HUES64 (cell line): ENCODE results near the gene IFNG-AS1.

ENCODE experiments used
- H3K27ac ChIP-seq: 2 replicates; pipeline ENCODE4 v1.7.0; 2013; ENCODE audit warnings: low read depth, low read length, inconsistent platforms
- H3K27me3 ChIP-seq: 2 replicates; pipeline ENCODE4 v1.6.1; 2013; ENCODE audit warnings: mild to moderate bottlenecking, low read length; ENCODE audit not compliant: insufficient read depth
- H3K36me3 ChIP-seq: 2 replicates; pipeline ENCODE4 v1.6.1; 2013; ENCODE audit warnings: mild to moderate bottlenecking, low read length; ENCODE audit not compliant: insufficient read depth
- H3K4me1 ChIP-seq: 2 replicates; pipeline ENCODE4 v1.6.1; 2013; ENCODE audit warnings: mild to moderate bottlenecking, low read length, moderate library complexity; ENCODE audit not compliant: insufficient read depth
- H3K4me3 ChIP-seq: 2 replicates; pipeline ENCODE4 v1.5.1; 2013; ENCODE audit warnings: mild to moderate bottlenecking, low read length, moderate library complexity
- H3K9ac ChIP-seq: 2 replicates; pipeline ENCODE4 v1.6.1; 2013; ENCODE audit warnings: mild to moderate bottlenecking, low read depth, low read length
- H3K9me3 ChIP-seq: 2 replicates; pipeline ENCODE4 v1.6.1; 2013; ENCODE audit warnings: low read depth, low read length; ENCODE audit not compliant: insufficient read depth
- WGBS: fragments of 150-250, 120-280 bp; methylation state at CpG from one replicate; pipeline ENCODE4 v1.1.7; 2013; ENCODE audit warnings: missing lambda C conversion rate; 5-methylcytosine and 5-hydroxymethylcytosine counted together

Gene IFNG-AS1

GRCh38 chr12:68037616-68038255 is 48.5 kb downstream of the IFNG-AS1 start:
- no peaks in the 10 kb centered on the region for H3K27me3 ChIP-seq
- H3K27ac ChIP-seq = no peak overlapping the region
- H3K9ac ChIP-seq = no peak overlapping the region
- H3K9me3 ChIP-seq = no peaks in the 10 kb centered on the region
- no peaks in the 10 kb centered on the region for H3K4me1 ChIP-seq
- no peak overlapping the region for H3K4me3 ChIP-seq
- no peaks in the 10 kb centered on the region for H3K36me3 ChIP-seq

GRCh38 chr12:68038650-68039049 is 49.4 kb downstream of the IFNG-AS1 start:
- Histone ChIP-seq H3K4me3 (no peak overlapping the region), H3K9me3 (no peaks in the 10 kb centered on the region), H3K9ac (no peak overlapping the region), H3K36me3 (no peaks in the 10 kb centered on the region), H3K27ac (no peak overlapping the region), H3K27me3 (no peaks in the 10 kb centered on the region), H3K4me1 (no peaks in the 10 kb centered on the region)
- 94% methylated on average over 3 of the region's 3 CpGs for WGBS

- 38% methylated on average over 6 of the region's 6 CpGs for WGBS
- Histone ChIP-seq H3K36me3 (no peaks in the 10 kb centered on the region), H3K9ac (no peak overlapping the region), H3K27me3 (no peaks in the 10 kb centered on the region), H3K4me1 (no peaks in the 10 kb centered on the region), H3K9me3 (no peaks in the 10 kb centered on the region), H3K4me3 (no peak overlapping the region), H3K27ac (no peak overlapping the region)
Observed at GRCh38 chr12:68040450-68041075, 51.3 kb downstream of the IFNG-AS1 start.

DNA sequence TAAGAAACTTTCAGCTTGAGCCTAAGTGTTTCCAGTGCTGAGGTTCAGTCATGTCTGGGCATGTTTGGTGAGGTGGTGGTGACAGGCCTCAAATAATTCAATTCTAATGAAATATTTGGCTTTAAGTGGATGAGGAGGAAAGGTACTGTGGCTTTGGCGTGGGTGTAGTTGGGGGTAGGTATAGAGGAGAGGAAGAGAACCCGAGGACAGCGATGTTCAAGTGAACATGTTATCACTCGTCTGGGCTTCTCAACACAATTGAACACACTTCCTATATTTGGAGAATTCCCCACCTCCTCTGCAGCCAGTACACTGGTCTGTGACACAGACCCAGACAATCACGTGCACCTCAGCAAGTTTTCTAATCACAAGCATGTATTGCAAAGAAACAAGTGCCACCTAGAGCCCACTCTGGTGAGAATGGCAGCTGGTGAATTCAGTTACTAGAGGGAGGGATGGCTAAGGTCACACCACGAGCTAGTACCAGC is 53.0 kb downstream of the IFNG-AS1 start:
- Histone ChIP-seq H3K4me3 (no peak overlapping the region), H3K4me1 (no peaks in the 10 kb centered on the region), H3K9ac (no peak overlapping the region), H3K36me3 (no peaks in the 10 kb centered on the region), H3K27me3 (no peaks in the 10 kb centered on the region), H3K9me3 (no peaks in the 10 kb centered on the region), H3K27ac (no peak overlapping the region)
- 91% methylated on average over 6 of the region's 6 CpGs for WGBS

DNA sequence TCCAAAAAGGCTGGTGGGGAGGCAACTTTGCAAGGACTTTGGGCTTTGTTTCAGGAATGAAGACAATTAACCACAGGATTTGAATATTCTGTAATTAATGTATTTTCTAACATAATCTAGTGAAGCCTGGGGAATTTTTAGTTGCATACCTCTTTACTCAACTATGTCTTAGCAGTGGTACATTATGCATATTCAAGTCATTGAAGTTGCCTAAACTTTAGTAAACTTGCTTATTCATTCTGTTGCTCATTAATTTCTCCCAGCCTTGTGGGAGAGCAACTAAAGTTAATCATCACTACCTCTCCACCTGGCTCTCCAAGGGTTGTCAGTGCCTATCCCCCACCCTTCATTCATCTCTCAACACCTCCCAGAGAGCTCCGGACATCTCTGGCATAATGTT is 54.2 kb downstream of the IFNG-AS1 start:
- 94% methylated on average over 1 of the region's 1 CpG for WGBS

GRCh38 chr12:68048648-68049297 is 59.5 kb downstream of the IFNG-AS1 start:
- Histone ChIP-seq H3K36me3 (no peaks in the 10 kb centered on the region), H3K4me3 (no peak overlapping the region), H3K9me3 (no peaks in the 10 kb centered on the region), H3K27me3 (no peaks in the 10 kb centered on the region), H3K4me1 (no peaks in the 10 kb centered on the region), H3K27ac (no peak overlapping the region), H3K9ac (no peak overlapping the region)
- WGBS = 100% methylated on average over 1 of the region's 1 CpG

More for the DNA sequence above, 54.2 kb downstream of the IFNG-AS1 start:
- H3K27me3 ChIP-seq = no peaks in the 10 kb centered on the region
- no peaks in the 10 kb centered on the region for H3K4me1 ChIP-seq
- no peak overlapping the region for H3K4me3 ChIP-seq
- H3K9ac ChIP-seq = no peak overlapping the region
- H3K36me3 ChIP-seq = no peaks in the 10 kb centered on the region
- H3K27ac ChIP-seq = no peak overlapping the region
- H3K9me3 ChIP-seq = no peaks in the 10 kb centered on the region

- Histone ChIP-seq H3K36me3 (no peaks in the 10 kb centered on the region), H3K27ac (no peak overlapping the region), H3K27me3 (no peaks in the 10 kb centered on the region), H3K9me3 (no peaks in the 10 kb centered on the region), H3K4me3 (no peak overlapping the region), H3K9ac (no peak overlapping the region), H3K4me1 (no peaks in the 10 kb centered on the region)
- WGBS = 92% methylated on average over 2 of the region's 2 CpGs
Observed at GRCh38 chr12:68056300-68056699, 67.1 kb downstream of the IFNG-AS1 start.

- no peak overlapping the region for H3K27ac ChIP-seq
- 86% methylated on average over 6 of the region's 6 CpGs for WGBS
- H3K9me3 ChIP-seq = peaks cover 9% of the 10 kb centered on the region; the same call in 1 of the 2 replicates
- no peaks in the 10 kb centered on the region for H3K4me1 ChIP-seq
- no peaks in the 10 kb centered on the region for H3K27me3 ChIP-seq
- H3K36me3 ChIP-seq = no peaks in the 10 kb centered on the region
- no peak overlapping the region for H3K4me3 ChIP-seq
- no peak overlapping the region for H3K9ac ChIP-seq
Observed at GRCh38 chr12:68063900-68064590, 74.8 kb downstream of the IFNG-AS1 start.

DNA sequence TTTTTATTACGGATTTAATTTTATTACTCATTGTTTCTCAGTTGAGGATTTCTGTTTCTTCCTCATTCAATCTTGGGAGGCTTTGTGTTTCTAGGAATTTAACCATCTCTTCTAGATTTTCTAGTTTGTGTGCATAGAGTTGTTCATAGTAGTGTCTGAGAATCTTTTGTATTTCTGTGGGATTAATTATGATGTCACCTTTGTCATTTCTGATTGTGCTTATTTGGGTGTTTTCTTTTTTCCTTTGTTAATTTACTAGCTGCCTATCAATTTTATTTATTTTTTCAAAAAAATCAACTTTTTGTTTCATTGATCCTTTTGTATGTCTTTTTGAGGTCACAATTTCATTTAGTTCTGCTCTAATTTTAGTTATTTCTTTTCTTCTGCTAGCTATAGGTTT is 75.9 kb downstream of the IFNG-AS1 start:
- Histone ChIP-seq H3K4me1 (no peaks in the 10 kb centered on the region), H3K36me3 (no peaks in the 10 kb centered on the region), H3K9me3 (peaks cover 9% of the 10 kb centered on the region; the same call in 1 of the 2 replicates), H3K9ac (no peak overlapping the region), H3K27me3 (no peaks in the 10 kb centered on the region), H3K4me3 (no peak overlapping the region), H3K27ac (no peak overlapping the region)
- WGBS = no CpG with 5 or more reads among the region's 1 CpG

GRCh38 chr12:68065687-68066086 is 76.4 kb downstream of the IFNG-AS1 start:
- H3K27me3 ChIP-seq = no peaks in the 10 kb centered on the region
- H3K9ac ChIP-seq = no peak overlapping the region
- no peak overlapping the region for H3K27ac ChIP-seq
- no peak overlapping the region for H3K4me3 ChIP-seq
- H3K4me1 ChIP-seq = no peaks in the 10 kb centered on the region
- WGBS = 97% methylated on average over 1 of the region's 1 CpG
- H3K36me3 ChIP-seq = no peaks in the 10 kb centered on the region
- peaks cover 9% of the 10 kb centered on the region; the same call in 1 of the 2 replicates for H3K9me3 ChIP-seq
